SK-N-SH treated with all-trans-retinoic acid at 6 μM for 48 hours (cell line): Measurements from ENCODE around the gene STARD13.
A peak's percentile ranks its signal among the peaks of the same experiment; 100 is the strongest.

Source experiments
- ATAC-seq: fragments of 200-7000 bp; cut with Tn5 transposase; 3 replicates; pipeline ENCODE4 v1.9.1; 2020; ENCODE audit warnings: mild to moderate bottlenecking, moderate library complexity
- BACH2 ChIP-seq: fragments of 250-450 bp; sonication (Bioruptor Pico); IDR thresholded peaks from 2 replicates; pipeline ENCODE4 v1.9.0; 2021; ENCODE audit warnings: mild to moderate bottlenecking, borderline replicate concordance
- CSDC2 ChIP-seq: fragments of 250-450 bp; sonication (Bioruptor Pico); IDR thresholded peaks from 2 replicates; pipeline ENCODE4 v1.5.0; 2020; ENCODE audit warnings: mild to moderate bottlenecking, moderate library complexity
- CSRNP3 ChIP-seq: fragments of 250-450 bp; sonication (Bioruptor Pico); IDR thresholded peaks from 2 replicates; pipeline ENCODE4 v1.5.1; 2021; ENCODE audit warnings: mild to moderate bottlenecking, moderate library complexity
- ESRRG ChIP-seq: fragments of 250-450 bp; sonication (Bioruptor Pico); IDR thresholded peaks from 2 replicates; pipeline ENCODE4 v1.6.1; 2021; ENCODE audit warnings: mild to moderate bottlenecking
- ISL1 ChIP-seq: fragments of 250-450 bp; sonication (Bioruptor Pico); IDR thresholded peaks from 2 replicates; pipeline ENCODE4 v2.1.2; 2022; ENCODE audit warnings: mild to moderate bottlenecking, moderate library complexity
- OSR1 ChIP-seq: fragments of 250-450 bp; sonication (Bioruptor Pico); IDR thresholded peaks from 2 replicates; pipeline ENCODE4 v1.8.0; 2022; ENCODE audit warnings: moderate library complexity, mild to moderate bottlenecking, inconsistent platforms
- PATZ1 ChIP-seq: fragments of 250-450 bp; sonication (Bioruptor Pico); IDR thresholded peaks from 2 replicates; pipeline ENCODE4 v1.8.0; 2020; ENCODE audit warnings: mild to moderate bottlenecking, moderate library complexity, borderline replicate concordance
- POU6F1 ChIP-seq: fragments of 250-450 bp; sonication (Bioruptor Pico); IDR thresholded peaks from 2 replicates; pipeline ENCODE4 v1.8.0; 2021; ENCODE audit warnings: low read depth, mild to moderate bottlenecking, moderate library complexity, borderline replicate concordance
- PPARA ChIP-seq: fragments of 250-450 bp; sonication (Bioruptor Pico); IDR thresholded peaks from 2 replicates; pipeline ENCODE4 v1.5.0; 2020; ENCODE audit warnings: mild to moderate bottlenecking, borderline replicate concordance
- RARB ChIP-seq: fragments of 250-450 bp; sonication (Bioruptor Pico); IDR thresholded peaks from 2 replicates; pipeline ENCODE4 v1.8.0; 2021; ENCODE audit warnings: mild to moderate bottlenecking, moderate library complexity
- TCF4 ChIP-seq: fragments of 250-450 bp; sonication (Bioruptor Pico); IDR thresholded peaks from 2 replicates; pipeline ENCODE4 v1.8.0; 2021; ENCODE audit warnings: mild to moderate bottlenecking, moderate library complexity, borderline replicate concordance
- TOX ChIP-seq: fragments of 250-450 bp; sonication (Bioruptor Pico); IDR thresholded peaks from 2 replicates; pipeline ENCODE4 v1.8.0; 2021; ENCODE audit warnings: mild to moderate bottlenecking, moderate library complexity, borderline replicate concordance
- ZC3H10 ChIP-seq: fragments of 250-450 bp; sonication (Bioruptor Pico); IDR thresholded peaks from 2 replicates; pipeline ENCODE4 v1.5.1; 2021; ENCODE audit warnings: mild to moderate bottlenecking, moderate library complexity
- ZFP3 ChIP-seq: fragments of 250-450 bp; sonication (Bioruptor Pico); IDR thresholded peaks from 2 replicates; pipeline ENCODE4 v1.5.0; 2020; ENCODE audit warnings: mild to moderate bottlenecking, moderate library complexity
- ZFP30 ChIP-seq: fragments of 450-650 bp; formaldehyde crosslinking; IDR thresholded peaks from 2 replicates; pipeline ENCODE4 v1.5.0; 2022; ENCODE audit warnings: mild to moderate bottlenecking, moderate library complexity
- ZNF565 ChIP-seq: fragments of 450-650 bp; formaldehyde crosslinking; conservative IDR thresholded peaks from 2 replicates; pipeline ENCODE4 v1.5.0; 2020; ENCODE audit warnings: low read depth, mild to moderate bottlenecking, moderate library complexity
- ZNF8 ChIP-seq: fragments of 450-650 bp; formaldehyde crosslinking; IDR thresholded peaks from 2 replicates; pipeline ENCODE4 v1.5.0; 2020; ENCODE audit warnings: mild to moderate bottlenecking, moderate library complexity

The STARD13 gene

GRCh38 chr13:33262062-33262487 lies 23.5 kb downstream of the STARD13 start:
- peak; percentile 89 for ATAC-seq
- TF ChIP-seq ISL1 (CRISPR knock-in tag) (peak; percentile 70), PPARA (CRISPR knock-in tag) (no peak), TOX (CRISPR knock-in tag) (0 out of 2 replicates have a peak, but pooled peaks have one; percentile 45)

GRCh38 chr13:33261387-33262061 lies 24.0 kb downstream of the STARD13 start:
- no peak for TF ChIP-seq ZNF565
- TF ChIP-seq, all 23 proteins: peak for 0
- no peak for ATAC-seq

- ATAC-seq: no peak
- no peak for TF ChIP-seq CSRNP3
- TF ChIP-seq PATZ1 (CRISPR knock-in tag): no peak
- no peak for TF ChIP-seq ZFP3 (CRISPR knock-in tag)
- no peak for TF ChIP-seq TCF4
- TF ChIP-seq POU6F1 (CRISPR knock-in tag): no peak
- TF ChIP-seq ZC3H10 (CRISPR knock-in tag): no peak
- TF ChIP-seq RARB (CRISPR knock-in tag): no peak
- no peak for TF ChIP-seq ESRRG
- no peak for TF ChIP-seq ZNF8 (CRISPR knock-in tag)
- TF ChIP-seq TOX (CRISPR knock-in tag): no peak
- no peak for TF ChIP-seq ZFP30 (CRISPR knock-in tag)
- TF ChIP-seq OSR1 (CRISPR knock-in tag): no peak
- TF ChIP-seq, all 23 proteins: peak for 0
Measured at GRCh38 chr13:33260168-33261098, 25.1 kb downstream of the STARD13 start.

GRCh38 chr13:33259296-33259695 lies 26.3 kb downstream of the STARD13 start:
- TF ChIP-seq ZFP3 (CRISPR knock-in tag): no peak
- TF ChIP-seq BACH2 (CRISPR knock-in tag): no peak
- no peak for TF ChIP-seq ZC3H10 (CRISPR knock-in tag)
- TF ChIP-seq CSDC2 (CRISPR knock-in tag): no peak
- no peak for ATAC-seq

- TF ChIP-seq RARB (CRISPR knock-in tag): no peak
- no peak for TF ChIP-seq PATZ1 (CRISPR knock-in tag)
- TF ChIP-seq PPARA (CRISPR knock-in tag): no peak
- no peak for ATAC-seq
Measured at GRCh38 chr13:33258808-33259193, 26.8 kb downstream of the STARD13 start.
